ENCODE results near the gene IRAG1.

- TF ChIP-seq CTCF (conservative IDR thresholded peaks at IDR 0.05; ENCODE audit: low read length) (no peak), EZH2phosphoT487 (IDR thresholded peaks at IDR 0.05; ENCODE audit: borderline replicate concordance, low read depth, low read length) (no peak)
These were observed at the start of gene IRAG1 for GRCh38 chr11:10693509-10694081.

All from OCI-LY7 (cell line).